C1 segment of cervical spinal cord (tissue), 14 donors: Measurements from ENCODE around the gene ZNF41.
"Not testable (repeated sequence)": the region's sequence is repeated elsewhere in the genome, so short reads cannot be mapped to it uniquely, and the experiment has no call there.

ENCODE experiments used
- DNase-seq, 14 donors: peaks; one replicate each; lab custom pipeline; 2025; lab: John Stamatoyannopoulos, UW

The ZNF41 gene

GRCh38 chrX:47482512-47483305 lies at the start of gene ZNF41:
ZNF41 (minus strand) TSS chrX:47483222; CDS start chrX:47467481, 15,741 bp downstream.
- DNase-seq: peak in 13 of 14 donors; percentile 13 to 89 (median 65)

- DNase-seq: no peak
Measured at GRCh38 chrX:47530049-47530448, 47.0 kb upstream of the ZNF41 start.

- DNase-seq: no peak
Measured at GRCh38 chrX:47529548-47529947, 46.5 kb upstream of the ZNF41 start.

- no peak for DNase-seq
Measured at GRCh38 chrX:47523713-47524166, 40.7 kb upstream of the ZNF41 start.

GRCh38 chrX:47523297-47523696 lies 40.3 kb upstream of the ZNF41 start:
- peak in 13 of 14 donors; percentile 7 to 83 (median 45) for DNase-seq

GRCh38 chrX:47518144-47518543 lies 35.1 kb upstream of the ZNF41 start:
- no peak for DNase-seq

- DNase-seq: no peak
Measured at GRCh38 chrX:47515941-47516665, 33.1 kb upstream of the ZNF41 start.

GRCh38 chrX:47514533-47515235 lies 31.7 kb upstream of the ZNF41 start:
- no peak for DNase-seq

GRCh38 chrX:47513034-47513965 lies 30.3 kb upstream of the ZNF41 start:
- DNase-seq: peak in 1 of 14 donors; percentile 24

- not testable (repeated sequence) for DNase-seq
Measured at GRCh38 chrX:47512383-47512782, 29.4 kb upstream of the ZNF41 start.

- no peak for DNase-seq
Measured at GRCh38 chrX:47507153-47507867, 24.3 kb upstream of the ZNF41 start.

- DNase-seq: no peak
Measured at GRCh38 chrX:47503151-47503550, 20.1 kb upstream of the ZNF41 start.

GRCh38 chrX:47502316-47503125 lies 19.5 kb upstream of the ZNF41 start:
- peak in 2 of 14 donors; percentile 14 to 20 for DNase-seq

- DNase-seq: no peak
Measured at GRCh38 chrX:47501226-47502074, 18.4 kb upstream of the ZNF41 start.

- DNase-seq: no peak
Measured at GRCh38 chrX:47500554-47500953, 17.5 kb upstream of the ZNF41 start.

- no peak for DNase-seq
Measured at GRCh38 chrX:47499293-47499692, 16.3 kb upstream of the ZNF41 start.

- DNase-seq: no peak
Measured at GRCh38 chrX:47498411-47498810, 15.4 kb upstream of the ZNF41 start.

- DNase-seq: no peak
Measured at GRCh38 chrX:47497271-47497888, 14.4 kb upstream of the ZNF41 start.
